Upper lobe of right lung (tissue), 1 donor: ENCODE measurements around the gene INPP1. TPM values are rescaled to one million over a fixed set of nuclear protein-coding genes. Genes with fewer than 3 reads are reported as not detected.
A peak's percentile ranks its signal among the peaks of the same experiment; 100 is the strongest.

Experiments
- ATAC-seq: fragments of 200-7000 bp; cut with Tn5 transposase; one replicate; pipeline ENCODE4 v1.9.1; 2020; ENCODE audit warnings: mild to moderate bottlenecking, moderate library complexity
- DNase-seq: peaks from one replicate; pipeline ENCODE4 v3.0.0-alpha.2; 2020
- H3K27ac ChIP-seq: fragments of 200-600 bp; one replicate; pipeline ENCODE4 v1.8.0; 2022
- H3K27me3 ChIP-seq: fragments of 200-600 bp; one replicate; pipeline ENCODE4 v1.8.0; 2022; ENCODE audit warnings: mild to moderate bottlenecking
- H3K36me3 ChIP-seq: fragments of 200-600 bp; one replicate; pipeline ENCODE4 v1.8.0; 2022
- H3K4me1 ChIP-seq: fragments of 200-600 bp; one replicate; pipeline ENCODE4 v1.8.0; 2022
- H3K4me3 ChIP-seq: fragments of 200-600 bp; one replicate; pipeline ENCODE4 v1.8.0; 2022; ENCODE audit warnings: mild to moderate bottlenecking
- H3K9me3 ChIP-seq: fragments of 200-600 bp; one replicate; pipeline ENCODE4 v1.8.0; 2022
- intact Hi-C: fragments of 100-400 bp; cut with DNase I; formaldehyde crosslinking; loops from one replicate; pipeline ENCODE4 v1.11.0; 2022
- total RNA-seq: library from RNA; stranded (reverse); fragmentation: NEBNext Ultra II Directional; extraction: Animal tissue kit (Norgen Biotek cat#: 25700); gene quantifications from one replicate; pipeline ENCODE4 v1.2.1, GENCODE V29; 2021
- TF ChIP-seq, protein P1 (sequence below): fragments of 200-600 bp; IDR thresholded peaks from one replicate; pipeline ENCODE4 v1.8.0; 2022; ENCODE audit warnings: antibody characterized with exemption
- donor health status: DM: no; HTN: yes; CAD: no; lungs with severe emphysema.

Gene INPP1
- total RNA-seq, 1 donor from 2014 or later, result 38.1 TPM

DNA sequence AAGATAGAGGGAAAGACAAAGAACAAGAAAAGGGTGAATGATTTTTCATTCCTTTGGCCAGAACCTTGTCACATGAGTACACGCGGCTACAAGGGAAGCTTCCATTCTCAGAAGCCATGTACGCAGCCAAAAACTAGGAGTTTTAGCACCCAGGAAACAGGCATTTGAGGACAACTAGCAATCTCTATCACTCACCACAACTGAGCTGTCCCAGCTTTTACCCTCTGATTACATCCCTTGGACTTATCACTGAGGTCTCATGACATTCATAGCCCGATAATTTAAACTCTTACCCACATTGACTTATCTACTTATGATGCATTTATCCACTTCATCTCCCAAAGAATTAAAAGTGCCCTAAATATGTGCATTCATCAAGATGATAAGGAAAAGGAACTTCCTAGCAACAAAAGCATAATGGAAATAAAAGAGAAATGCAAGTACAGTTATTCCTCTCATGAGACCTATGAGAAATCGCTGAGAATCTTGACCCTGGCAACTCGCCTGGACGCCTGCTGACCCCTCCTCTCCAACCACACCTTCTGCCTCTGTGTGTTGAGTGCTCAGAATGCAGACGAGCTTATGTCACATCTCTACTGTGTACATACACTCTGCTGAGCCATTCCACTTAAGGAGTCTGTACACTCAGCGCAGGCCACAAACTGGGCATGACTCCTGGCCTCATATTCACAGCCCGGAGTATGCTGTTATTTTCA, 36.0 kb downstream of the INPP1 start:
- no peaks in the 10 kb centered on the region for H3K4me1 ChIP-seq
- no peak overlapping the region for H3K4me3 ChIP-seq
- intact Hi-C loops, result no loop called here
- TF ChIP-seq, protein P1, sequence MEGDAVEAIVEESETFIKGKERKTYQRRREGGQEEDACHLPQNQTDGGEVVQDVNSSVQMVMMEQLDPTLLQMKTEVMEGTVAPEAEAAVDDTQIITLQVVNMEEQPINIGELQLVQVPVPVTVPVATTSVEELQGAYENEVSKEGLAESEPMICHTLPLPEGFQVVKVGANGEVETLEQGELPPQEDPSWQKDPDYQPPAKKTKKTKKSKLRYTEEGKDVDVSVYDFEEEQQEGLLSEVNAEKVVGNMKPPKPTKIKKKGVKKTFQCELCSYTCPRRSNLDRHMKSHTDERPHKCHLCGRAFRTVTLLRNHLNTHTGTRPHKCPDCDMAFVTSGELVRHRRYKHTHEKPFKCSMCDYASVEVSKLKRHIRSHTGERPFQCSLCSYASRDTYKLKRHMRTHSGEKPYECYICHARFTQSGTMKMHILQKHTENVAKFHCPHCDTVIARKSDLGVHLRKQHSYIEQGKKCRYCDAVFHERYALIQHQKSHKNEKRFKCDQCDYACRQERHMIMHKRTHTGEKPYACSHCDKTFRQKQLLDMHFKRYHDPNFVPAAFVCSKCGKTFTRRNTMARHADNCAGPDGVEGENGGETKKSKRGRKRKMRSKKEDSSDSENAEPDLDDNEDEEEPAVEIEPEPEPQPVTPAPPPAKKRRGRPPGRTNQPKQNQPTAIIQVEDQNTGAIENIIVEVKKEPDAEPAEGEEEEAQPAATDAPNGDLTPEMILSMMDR, result no peak
- DNase-seq (peak; percentile 79), ATAC-seq (peak; percentile 96)
- H3K36me3 ChIP-seq, result no peaks in the 10 kb centered on the region
- no peaks in the 10 kb centered on the region for H3K27me3 ChIP-seq
- no peak overlapping the region for H3K27ac ChIP-seq
- no peaks in the 10 kb centered on the region for H3K9me3 ChIP-seq

DNA sequence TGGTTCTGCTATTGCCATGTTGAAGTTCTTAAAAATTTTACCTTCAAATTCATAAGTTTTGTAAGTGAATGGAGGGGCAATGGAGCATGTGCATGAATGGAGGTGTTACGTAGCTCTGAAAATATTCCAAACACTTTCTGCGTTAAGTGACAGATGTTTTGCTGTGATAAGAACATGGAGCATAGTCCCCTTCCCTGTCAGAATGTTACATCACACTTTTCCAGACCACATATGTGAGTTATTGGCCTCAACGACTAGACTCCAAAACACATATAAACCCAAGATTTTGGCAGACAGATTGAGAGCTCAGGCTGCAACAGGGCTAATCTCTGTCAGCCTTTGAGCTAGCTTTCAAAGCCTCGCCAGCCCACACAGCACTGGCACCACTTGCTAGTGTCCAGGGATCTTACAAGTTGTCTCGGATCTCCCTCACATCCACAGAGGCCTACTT, 37.6 kb downstream of the INPP1 start:
- intact Hi-C loops, result loop anchor here (10.0 kb wide), 1 partner anchor 134 kb away; no protein-coding TSS in a partner anchor
- no peaks in the 10 kb centered on the region for H3K4me1 ChIP-seq
- DNase-seq (no peak), ATAC-seq (no peak)
- H3K4me3 ChIP-seq, result no peak overlapping the region
- no peaks in the 10 kb centered on the region for H3K36me3 ChIP-seq
- H3K27me3 ChIP-seq, result no peaks in the 10 kb centered on the region
- TF ChIP-seq, protein P1, result no peak
- no peak overlapping the region for H3K27ac ChIP-seq
- H3K9me3 ChIP-seq, result no peaks in the 10 kb centered on the region

DNA sequence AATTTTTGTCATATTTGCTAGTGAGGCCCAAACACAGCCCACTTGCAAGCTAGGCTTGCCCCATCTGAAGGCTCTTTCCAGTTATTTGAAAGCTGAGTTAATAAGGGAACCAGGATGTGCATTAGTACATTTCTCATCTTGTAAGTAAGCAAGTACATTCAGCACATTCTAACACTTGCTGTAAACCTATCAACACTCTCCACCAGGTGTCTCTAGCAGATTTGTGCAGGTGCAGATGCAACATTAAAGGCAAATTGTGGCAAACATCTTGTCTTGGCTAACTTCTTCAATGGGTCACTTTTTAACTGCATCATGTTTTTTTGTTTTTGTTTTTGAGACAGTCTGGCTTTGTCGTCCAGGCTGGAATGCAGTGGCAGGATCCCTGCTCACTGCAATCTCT, 39.5 kb downstream of the INPP1 start:
- Histone ChIP-seq H3K27me3 (no peaks in the 10 kb centered on the region), H3K4me3 (no peak overlapping the region), H3K36me3 (no peaks in the 10 kb centered on the region), H3K4me1 (no peaks in the 10 kb centered on the region), H3K27ac (no peak overlapping the region), H3K9me3 (no peaks in the 10 kb centered on the region)
- intact Hi-C loops, result loop anchor here (10.0 kb wide), 1 partner anchor 132 kb away; no protein-coding TSS in a partner anchor
- peak; percentile 67 for ATAC-seq
- DNase-seq, result no peak
- TF ChIP-seq, protein P1, result peak; percentile 55

DNA sequence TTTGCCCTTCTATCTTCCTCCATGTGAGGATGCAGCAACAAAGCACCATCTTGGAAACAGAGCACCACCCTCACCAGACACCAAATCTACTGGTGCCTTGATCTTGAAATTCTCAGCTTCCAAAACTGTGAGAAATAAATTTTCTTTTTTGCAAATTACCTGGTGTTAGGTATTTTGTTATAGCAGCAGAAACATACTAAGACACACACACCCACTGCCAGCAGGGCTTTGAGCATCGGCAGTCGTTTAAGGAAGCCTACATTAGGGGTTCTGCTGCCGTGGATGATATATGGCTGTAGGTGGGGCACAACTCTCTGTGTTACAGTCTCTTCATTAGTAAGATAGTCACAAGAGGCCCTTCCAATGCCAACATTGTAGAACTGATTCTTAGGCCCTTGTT, 44.0 kb downstream of the INPP1 start:
- Histone ChIP-seq H3K36me3 (no peaks in the 10 kb centered on the region), H3K27ac (no peak overlapping the region), H3K4me3 (no peak overlapping the region), H3K4me1 (no peaks in the 10 kb centered on the region), H3K27me3 (no peaks in the 10 kb centered on the region), H3K9me3 (no peaks in the 10 kb centered on the region)
- no peak for DNase-seq
- TF ChIP-seq, protein P1, result no peak
- intact Hi-C loops, result loop anchor here (10.0 kb wide), 1 partner anchor 127 kb away; no protein-coding TSS in a partner anchor
- no peak for ATAC-seq

DNA sequence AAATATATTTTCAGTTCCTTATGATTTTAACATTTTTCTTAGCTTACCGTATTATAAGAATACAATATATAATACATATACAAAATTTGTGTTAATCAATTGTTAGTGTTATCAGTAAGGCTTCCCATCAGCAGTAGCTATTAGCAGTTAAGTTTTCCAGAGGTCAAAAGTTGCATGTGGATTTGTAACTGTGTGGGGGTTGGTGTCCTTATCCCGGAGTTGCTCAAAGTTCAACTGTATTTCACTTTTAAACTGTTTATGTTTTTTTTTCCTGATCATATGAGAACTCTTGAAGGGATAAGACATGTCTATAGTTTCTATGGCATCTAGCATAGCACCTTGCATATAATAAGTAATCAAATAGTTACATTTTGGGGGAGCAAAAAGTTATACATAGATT, 52.9 kb downstream of the INPP1 start:
- TF ChIP-seq, protein P1, result no peak
- intact Hi-C loops, result no loop called here
- H3K9me3 ChIP-seq, result no peaks in the 10 kb centered on the region
- DNase-seq (no peak), ATAC-seq (no peak)
- H3K27me3 ChIP-seq, result no peaks in the 10 kb centered on the region
- no peaks in the 10 kb centered on the region for H3K4me1 ChIP-seq
- no peaks in the 10 kb centered on the region for H3K36me3 ChIP-seq
- H3K27ac ChIP-seq, result no peak overlapping the region
- H3K4me3 ChIP-seq, result no peak overlapping the region
